ENCODE results near the gene NR3C1. TPM values are rescaled to one million over a fixed set of nuclear protein-coding genes. Genes with fewer than 3 reads are reported as not detected.
A peak's percentile ranks its signal among the peaks of the same experiment; 100 is the strongest.

NR3C1 gene
- total and polyA plus RNA-seq, 2 of the 13 experiments (the other 11 are each of a cell fraction or from before 2014, with no cell fraction given), result 10.0 to 24.3 TPM

- TF ChIP-seq TAF15 (IDR thresholded peaks at IDR 0.05; ENCODE audit: low read depth, low read length, poor library complexity, severe bottlenecking) (no peak), ZNF503 (CRISPR knock-in tag; IDR thresholded peaks at IDR 0.05) (no peak), PLSCR1 (CRISPR knock-in tag; IDR thresholded peaks at IDR 0.05; ENCODE audit: borderline replicate concordance) (no peak), KDM5B (CRISPR knock-in tag; IDR thresholded peaks at IDR 0.05; ENCODE audit: borderline replicate concordance) (peak; percentile 41; the same call in 1 of the 2 replicates), ARID2 (CRISPR knock-in tag; IDR thresholded peaks at IDR 0.05; ENCODE audit: borderline replicate concordance) (no peak), ZNF782 (CRISPR knock-in tag; IDR thresholded peaks at IDR 0.05; ENCODE audit: borderline replicate concordance) (no peak), MAFK (conservative IDR thresholded peaks at IDR 0.05 in 1 of 2, IDR thresholded peaks at IDR 0.05 in 1 of 2; ENCODE audit: low read length in 2 of 2) (no peak), KIAA2018 (CRISPR knock-in tag; IDR thresholded peaks at IDR 0.05; ENCODE audit: borderline replicate concordance) (no peak), MYPOP (CRISPR knock-in tag; IDR thresholded peaks at IDR 0.05) (0 out of 2 replicates have a peak, but pooled peaks have one; percentile 14), CBX5 (CRISPR knock-in tag; IDR thresholded peaks at IDR 0.05; ENCODE audit: borderline replicate concordance) (no peak), RXRA (CRISPR knock-in tag; IDR thresholded peaks at IDR 0.05) (no peak; the same call in 1 of the 2 replicates), ZNF770 (CRISPR knock-in tag; IDR thresholded peaks at IDR 0.05) (0 out of 2 replicates have a peak, but pooled peaks have one; percentile 11), ZNF124 (CRISPR knock-in tag; IDR thresholded peaks at IDR 0.05) (no peak)
These were observed at the start of gene NR3C1 (continued) for GRCh38 chr5:143403593-143404415.

All from HepG2 (cell line).